ENCODE results near the gene WNT8A. TPM values are rescaled to one million over a fixed set of nuclear protein-coding genes. Genes with fewer than 3 reads are reported as not detected.

The WNT8A gene
- polyA plus RNA-seq, 1 experiment: not detected

DNA sequence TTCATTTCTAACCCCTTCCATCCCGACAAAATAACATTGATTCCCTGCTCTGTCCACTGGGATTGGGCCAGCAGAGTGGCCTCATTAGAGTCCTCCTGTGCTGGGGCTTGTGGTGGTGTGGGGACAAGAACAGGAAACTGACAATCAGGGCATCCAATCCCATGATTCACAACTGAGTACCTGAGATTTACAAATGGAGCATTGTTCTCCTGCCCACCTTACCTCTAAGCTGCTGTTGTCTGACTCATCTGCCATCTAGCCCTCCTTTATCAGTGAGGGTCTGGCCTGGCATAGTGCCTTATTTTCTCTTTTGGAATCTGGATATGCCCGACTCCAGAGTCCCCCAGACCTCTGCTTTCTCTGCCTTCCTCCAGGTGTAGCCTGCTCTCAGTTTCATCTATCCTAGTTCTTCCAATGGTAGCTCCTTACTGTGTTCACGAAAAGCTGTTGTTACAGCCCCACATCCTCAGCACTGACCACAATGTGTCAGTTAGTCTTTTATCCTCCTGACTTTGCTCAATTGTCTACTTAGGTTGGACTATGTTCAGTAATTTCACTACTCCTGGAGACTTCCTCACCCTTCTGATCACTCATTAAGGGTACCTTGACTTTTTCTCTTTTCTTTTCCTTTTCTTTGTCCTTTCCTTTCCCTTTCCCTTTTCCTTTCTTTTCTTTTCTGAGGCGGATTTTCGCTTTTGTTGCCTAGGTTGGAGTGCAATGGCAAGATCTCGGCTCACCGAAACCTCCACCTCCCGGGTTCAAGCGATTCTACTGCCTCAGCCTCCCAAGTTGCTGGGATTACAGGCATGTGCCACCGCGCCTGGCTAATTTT, 13.4 kb downstream of the WNT8A start:
- H3K4me3 ChIP-seq (ENCODE audit: low read depth, low read length): no peak overlapping the region
- no peak for DNase-seq (ENCODE audit: low read depth)
- H3K27me3 ChIP-seq (ENCODE audit: control insufficient read depth, insufficient read depth, low read length): peaks cover 10% of the 10 kb centered on the region
- no peaks in the 10 kb centered on the region for H3K36me3 ChIP-seq (ENCODE audit: control insufficient read depth, insufficient read depth, low read length)
- CTCF ChIA-PET: interaction anchor here (1.2 kb wide), 1 partner anchor 20 kb away, joined by 5 read pairs; no protein-coding TSS in a partner anchor
- POLR2A ChIA-PET: no interaction called here
- TF ChIP-seq, protein P1, sequence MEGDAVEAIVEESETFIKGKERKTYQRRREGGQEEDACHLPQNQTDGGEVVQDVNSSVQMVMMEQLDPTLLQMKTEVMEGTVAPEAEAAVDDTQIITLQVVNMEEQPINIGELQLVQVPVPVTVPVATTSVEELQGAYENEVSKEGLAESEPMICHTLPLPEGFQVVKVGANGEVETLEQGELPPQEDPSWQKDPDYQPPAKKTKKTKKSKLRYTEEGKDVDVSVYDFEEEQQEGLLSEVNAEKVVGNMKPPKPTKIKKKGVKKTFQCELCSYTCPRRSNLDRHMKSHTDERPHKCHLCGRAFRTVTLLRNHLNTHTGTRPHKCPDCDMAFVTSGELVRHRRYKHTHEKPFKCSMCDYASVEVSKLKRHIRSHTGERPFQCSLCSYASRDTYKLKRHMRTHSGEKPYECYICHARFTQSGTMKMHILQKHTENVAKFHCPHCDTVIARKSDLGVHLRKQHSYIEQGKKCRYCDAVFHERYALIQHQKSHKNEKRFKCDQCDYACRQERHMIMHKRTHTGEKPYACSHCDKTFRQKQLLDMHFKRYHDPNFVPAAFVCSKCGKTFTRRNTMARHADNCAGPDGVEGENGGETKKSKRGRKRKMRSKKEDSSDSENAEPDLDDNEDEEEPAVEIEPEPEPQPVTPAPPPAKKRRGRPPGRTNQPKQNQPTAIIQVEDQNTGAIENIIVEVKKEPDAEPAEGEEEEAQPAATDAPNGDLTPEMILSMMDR (IDR thresholded peaks at IDR 0.05; ENCODE audit: insufficient read depth, low read depth, low read length): no peak

DNA sequence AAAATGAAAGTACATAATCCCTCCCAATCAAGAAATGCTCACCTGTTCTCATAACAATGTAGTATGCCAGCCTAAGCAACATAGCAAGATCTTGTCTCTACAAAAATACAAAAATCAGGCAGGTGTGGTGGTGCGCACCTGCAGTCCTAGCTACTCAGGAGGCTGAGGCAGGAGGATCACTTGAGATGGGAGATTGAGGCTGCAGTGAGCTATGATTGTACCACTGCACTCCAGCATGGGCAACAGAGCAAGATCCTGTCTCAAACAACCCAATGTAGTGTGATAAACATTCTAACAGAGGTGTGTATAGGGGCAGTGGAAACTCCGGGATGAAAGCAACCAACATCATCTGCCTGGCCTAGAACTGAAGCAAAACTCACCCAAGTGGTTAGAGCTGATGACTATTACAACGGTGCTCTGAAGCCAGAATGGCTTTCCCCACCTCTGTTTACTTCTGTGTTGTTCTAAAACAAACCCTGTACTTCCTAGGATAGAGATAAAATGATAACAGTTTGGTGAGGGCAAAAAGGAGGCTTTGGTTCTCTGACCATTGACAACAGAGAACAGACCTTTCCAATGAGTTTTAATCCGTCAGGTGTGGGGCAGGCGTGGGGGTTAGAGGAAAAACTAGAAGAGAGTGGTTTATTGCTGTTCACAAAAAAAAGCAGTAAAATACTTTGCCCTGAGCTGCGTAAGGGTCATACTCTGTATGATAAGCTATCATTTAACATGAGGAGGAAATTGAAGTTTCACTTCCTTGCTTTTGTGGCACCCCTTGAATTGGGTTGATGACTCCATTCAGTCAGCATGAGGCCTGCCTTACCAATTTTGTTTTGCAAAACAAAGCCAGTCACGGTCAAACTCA, 18.9 kb downstream of the WNT8A start:
- Histone ChIP-seq H3K27me3 (ENCODE audit: control insufficient read depth, insufficient read depth, low read length) (peaks cover 7% of the 10 kb centered on the region), H3K36me3 (ENCODE audit: control insufficient read depth, insufficient read depth, low read length) (no peaks in the 10 kb centered on the region), H3K4me3 (ENCODE audit: low read depth, low read length) (no peak overlapping the region)
- no peak for DNase-seq (ENCODE audit: low read depth)
- TF ChIP-seq, protein P1 (IDR thresholded peaks at IDR 0.05; ENCODE audit: insufficient read depth, low read depth, low read length): no peak
- POLR2A ChIA-PET: no interaction called here
- CTCF ChIA-PET: interaction anchor here (1.7 kb wide), 2 partner anchors 11 to 33 kb away, joined by 3 to 5 read pairs; no protein-coding TSS in a partner anchor

DNA sequence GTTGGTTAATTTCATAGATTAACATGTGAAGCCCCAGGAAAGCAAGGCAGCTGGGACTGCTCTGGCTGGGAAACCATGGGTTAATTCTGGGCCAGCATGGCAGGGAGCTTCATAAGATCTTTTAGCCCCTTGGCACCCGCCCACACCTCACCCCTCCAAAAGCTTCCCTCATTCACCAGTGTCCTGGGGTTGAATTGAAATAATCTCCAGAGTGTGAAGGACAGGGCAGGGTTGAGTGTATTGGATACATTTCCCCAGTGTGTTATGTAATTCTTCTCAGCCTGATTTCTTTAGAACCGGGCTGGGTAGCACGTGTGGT, 19.4 kb downstream of the WNT8A start:
- TF ChIP-seq, protein P1 (IDR thresholded peaks at IDR 0.05; ENCODE audit: insufficient read depth, low read depth, low read length): no peak
- POLR2A ChIA-PET: no interaction called here
- no peak for DNase-seq (ENCODE audit: low read depth)
- CTCF ChIA-PET: interaction anchor here (1.7 kb wide), 2 partner anchors 12 to 34 kb away, joined by 3 to 5 read pairs; no protein-coding TSS in a partner anchor
- Histone ChIP-seq H3K27me3 (ENCODE audit: control insufficient read depth, insufficient read depth, low read length) (peaks cover 7% of the 10 kb centered on the region), H3K36me3 (ENCODE audit: control insufficient read depth, insufficient read depth, low read length) (no peaks in the 10 kb centered on the region), H3K4me3 (ENCODE audit: low read depth, low read length) (no peak overlapping the region)

DNA sequence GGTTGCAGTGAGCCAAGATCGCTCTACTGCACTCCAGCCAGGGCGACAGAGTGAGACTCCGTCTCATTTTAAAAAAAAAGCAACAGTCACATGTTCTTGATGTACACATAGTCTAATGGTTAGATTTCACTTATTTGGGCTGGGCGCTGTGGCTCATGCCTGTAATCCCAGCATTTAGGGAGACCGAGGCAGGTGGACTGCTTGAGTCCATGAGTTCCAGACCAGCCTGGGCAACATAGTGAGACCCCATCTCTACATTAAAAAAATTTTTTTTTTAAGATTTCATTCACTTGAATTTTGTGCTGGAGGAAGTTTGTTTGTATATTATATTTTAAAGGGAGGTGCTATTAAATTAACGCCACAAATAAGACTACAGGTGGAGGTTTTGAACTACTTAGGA, 21.9 kb downstream of the WNT8A start:
- DNase-seq (ENCODE audit: low read depth): no peak
- TF ChIP-seq, protein P1 (IDR thresholded peaks at IDR 0.05; ENCODE audit: insufficient read depth, low read depth, low read length): no peak
- no peaks in the 10 kb centered on the region for H3K36me3 ChIP-seq (ENCODE audit: control insufficient read depth, insufficient read depth, low read length)
- H3K4me3 ChIP-seq (ENCODE audit: low read depth, low read length): no peak overlapping the region
- CTCF ChIA-PET: no interaction called here
- peaks cover 7% of the 10 kb centered on the region for H3K27me3 ChIP-seq (ENCODE audit: control insufficient read depth, insufficient read depth, low read length)
- POLR2A ChIA-PET: no interaction called here

DNA sequence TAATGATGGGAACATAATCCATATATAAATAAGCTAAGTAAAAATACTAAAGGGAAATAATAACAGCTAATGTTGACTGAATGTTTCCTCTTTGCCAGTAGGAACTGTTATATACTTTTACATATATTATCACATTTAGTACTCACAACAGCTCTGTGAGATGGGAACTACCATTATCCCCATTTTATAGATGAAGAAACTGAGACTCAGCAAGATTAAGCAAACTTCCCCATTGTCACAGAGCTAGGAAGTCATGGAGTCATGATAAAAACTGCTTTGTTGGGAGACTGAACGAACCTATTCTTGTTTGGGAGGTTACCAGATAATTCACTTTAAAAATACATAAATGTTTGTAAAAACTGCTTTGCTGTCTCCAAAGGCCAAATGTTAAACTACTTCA, 23.4 kb downstream of the WNT8A start:
- no peak for DNase-seq (ENCODE audit: low read depth)
- POLR2A ChIA-PET: no interaction called here
- no peak overlapping the region for H3K4me3 ChIP-seq (ENCODE audit: low read depth, low read length)
- CTCF ChIA-PET: interaction anchor here (0.7 kb wide), 1 partner anchor 37 kb away, joined by 3 read pairs; no protein-coding TSS in a partner anchor
- TF ChIP-seq, protein P1 (IDR thresholded peaks at IDR 0.05; ENCODE audit: insufficient read depth, low read depth, low read length): no peak
- H3K27me3 ChIP-seq (ENCODE audit: control insufficient read depth, insufficient read depth, low read length): peaks cover 7% of the 10 kb centered on the region
- no peaks in the 10 kb centered on the region for H3K36me3 ChIP-seq (ENCODE audit: control insufficient read depth, insufficient read depth, low read length)

Data from BJ (cell line).